ENCODE data around the gene ADCY5. TPM values are rescaled to one million over a fixed set of nuclear protein-coding genes. Genes with fewer than 3 reads are reported as not detected.

ADCY5 gene
- total RNA-seq, 1 donor from 2014 or later, result 6.8 TPM

DNA sequence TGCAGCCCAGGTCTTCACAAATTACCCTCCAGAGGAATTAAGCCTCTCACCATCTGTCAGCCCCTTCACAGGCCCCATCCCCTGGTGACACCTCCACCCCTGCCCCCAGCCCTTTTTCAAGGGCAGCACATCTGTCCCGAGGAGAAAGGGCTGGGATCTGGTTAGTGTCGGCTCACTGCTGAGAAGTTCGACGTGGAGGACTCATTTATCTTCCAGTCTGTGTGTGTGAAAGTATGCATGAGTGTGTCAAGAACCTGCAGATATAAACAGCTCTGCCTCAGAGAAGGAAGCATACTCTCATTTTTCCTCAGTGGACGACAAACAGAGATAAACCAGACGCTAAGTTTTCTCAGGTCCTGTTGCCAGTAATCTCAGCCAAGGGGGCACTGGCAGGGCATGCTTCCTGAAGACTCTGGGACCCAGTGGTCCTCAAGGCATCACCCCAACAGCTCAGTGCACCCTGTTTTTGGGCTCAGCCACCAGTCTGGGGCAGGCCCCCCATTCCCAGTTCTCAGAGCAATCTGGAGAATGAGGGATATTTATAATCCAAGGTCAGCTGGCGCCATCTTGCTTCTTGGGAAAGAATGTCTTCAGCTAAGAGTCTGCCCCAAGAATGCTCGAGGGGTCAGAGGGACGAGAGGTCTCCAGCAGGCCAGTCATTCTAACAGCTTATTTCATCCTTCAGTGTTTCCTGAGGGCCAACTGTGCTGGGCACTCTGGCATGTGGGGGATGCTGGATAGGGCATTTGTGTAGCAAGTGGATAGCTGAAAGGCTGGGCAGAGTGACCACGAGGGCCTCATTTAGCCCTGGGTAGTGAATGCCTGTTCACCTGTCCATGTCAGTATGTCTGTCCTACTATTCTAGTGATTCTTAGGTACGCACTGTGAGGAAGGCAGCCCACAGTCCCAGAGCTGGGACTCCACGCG, 73.6 kb downstream of the ADCY5 start:
- Histone ChIP-seq H3K4me3 (ENCODE audit: low read length in 3 of 3) (no peak overlapping the region), H3K9me3 (ENCODE audit: control insufficient read depth in 3 of 3, low read length in 3 of 3) (no peaks in the 10 kb centered on the region), H3K9ac (ENCODE audit: low read depth in 1 of 3, low read length in 3 of 3) (no peak overlapping the region), H3K4me1 (ENCODE audit: control insufficient read depth in 3 of 3, insufficient read depth in 3 of 3, low read length in 3 of 3) (peaks cover 0 to 5% (median 0%) of the 10 kb centered on the region in 3 donors), H3K27me3 (ENCODE audit: control insufficient read depth in 3 of 3, insufficient read depth in 3 of 3, low read length in 3 of 3) (peaks cover 0 to 3% (median 3%) of the 10 kb centered on the region in 3 donors), H3K36me3 (ENCODE audit: control insufficient read depth in 3 of 3, insufficient read depth in 3 of 3, low read length in 3 of 3) (no peaks in the 10 kb centered on the region), H3K27ac (ENCODE audit: low read depth, low read length) (no peak overlapping the region)

DNA sequence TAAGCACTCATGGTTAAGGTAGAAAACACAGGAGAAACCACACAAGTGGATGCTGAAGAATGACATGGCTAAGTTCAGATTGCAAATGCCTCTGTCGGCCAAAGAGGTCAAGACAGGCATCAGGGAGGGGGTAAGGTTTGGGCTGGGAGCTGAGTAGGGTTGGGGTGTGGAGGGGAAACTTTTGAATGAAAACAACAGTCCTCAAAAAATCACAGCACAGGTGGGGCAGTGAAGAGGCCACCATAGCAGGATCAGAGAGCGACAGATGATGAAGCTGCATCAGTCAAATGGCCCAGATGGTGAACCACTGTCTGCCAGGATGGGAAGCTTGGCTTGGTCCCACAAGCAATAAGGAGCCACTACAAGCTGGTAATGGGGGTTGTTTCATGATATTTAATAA, 74.9 kb downstream of the ADCY5 start:
- Histone ChIP-seq H3K9ac (ENCODE audit: low read depth in 1 of 3, low read length in 3 of 3) (no peak overlapping the region), H3K27ac (ENCODE audit: low read depth, low read length) (no peak overlapping the region), H3K4me3 (ENCODE audit: low read length in 3 of 3) (no peak overlapping the region), H3K4me1 (ENCODE audit: control insufficient read depth in 3 of 3, insufficient read depth in 3 of 3, low read length in 3 of 3) (peaks cover 0 to 5% (median 0%) of the 10 kb centered on the region in 3 donors), H3K27me3 (ENCODE audit: control insufficient read depth in 3 of 3, insufficient read depth in 3 of 3, low read length in 3 of 3) (peaks cover 0 to 3% (median 3%) of the 10 kb centered on the region in 3 donors), H3K9me3 (ENCODE audit: control insufficient read depth in 3 of 3, low read length in 3 of 3) (no peaks in the 10 kb centered on the region), H3K36me3 (ENCODE audit: control insufficient read depth in 3 of 3, insufficient read depth in 3 of 3, low read length in 3 of 3) (no peaks in the 10 kb centered on the region)

DNA sequence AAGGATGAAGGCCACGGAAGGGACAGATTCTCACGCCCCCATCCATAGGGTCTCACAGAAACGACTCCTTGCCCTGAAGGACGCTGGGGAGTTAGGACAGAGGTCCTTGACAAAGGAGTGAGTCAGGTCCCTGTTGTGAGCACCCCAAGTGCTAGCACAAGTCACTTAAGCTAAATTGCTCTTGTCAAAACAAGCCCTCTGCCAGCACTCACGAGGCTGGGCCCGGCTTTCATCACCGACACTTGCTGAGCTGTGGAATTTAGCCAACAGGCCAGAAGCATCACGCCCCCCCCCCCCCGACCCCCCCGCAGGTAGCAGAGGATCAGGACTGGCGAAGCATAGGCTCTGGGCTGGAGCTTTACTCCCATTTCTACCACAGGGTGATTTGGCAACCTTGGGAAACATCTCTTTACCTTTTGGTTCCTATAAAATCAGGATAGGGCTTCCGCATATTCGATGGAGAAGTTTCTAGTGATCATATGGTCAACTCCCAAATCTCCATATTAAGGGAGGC, 75.4 kb downstream of the ADCY5 start:
- Histone ChIP-seq H3K27ac (ENCODE audit: low read depth, low read length) (no peak overlapping the region), H3K36me3 (ENCODE audit: control insufficient read depth in 3 of 3, insufficient read depth in 3 of 3, low read length in 3 of 3) (no peaks in the 10 kb centered on the region), H3K4me1 (ENCODE audit: control insufficient read depth in 3 of 3, insufficient read depth in 3 of 3, low read length in 3 of 3) (peaks cover 0 to 5% (median 0%) of the 10 kb centered on the region in 3 donors), H3K9me3 (ENCODE audit: control insufficient read depth in 3 of 3, low read length in 3 of 3) (no peaks in the 10 kb centered on the region), H3K4me3 (ENCODE audit: low read length in 3 of 3) (no peak overlapping the region), H3K9ac (ENCODE audit: low read depth in 1 of 3, low read length in 3 of 3) (no peak overlapping the region), H3K27me3 (ENCODE audit: control insufficient read depth in 3 of 3, insufficient read depth in 3 of 3, low read length in 3 of 3) (peaks cover 0 to 3% (median 3%) of the 10 kb centered on the region in 3 donors)

DNA sequence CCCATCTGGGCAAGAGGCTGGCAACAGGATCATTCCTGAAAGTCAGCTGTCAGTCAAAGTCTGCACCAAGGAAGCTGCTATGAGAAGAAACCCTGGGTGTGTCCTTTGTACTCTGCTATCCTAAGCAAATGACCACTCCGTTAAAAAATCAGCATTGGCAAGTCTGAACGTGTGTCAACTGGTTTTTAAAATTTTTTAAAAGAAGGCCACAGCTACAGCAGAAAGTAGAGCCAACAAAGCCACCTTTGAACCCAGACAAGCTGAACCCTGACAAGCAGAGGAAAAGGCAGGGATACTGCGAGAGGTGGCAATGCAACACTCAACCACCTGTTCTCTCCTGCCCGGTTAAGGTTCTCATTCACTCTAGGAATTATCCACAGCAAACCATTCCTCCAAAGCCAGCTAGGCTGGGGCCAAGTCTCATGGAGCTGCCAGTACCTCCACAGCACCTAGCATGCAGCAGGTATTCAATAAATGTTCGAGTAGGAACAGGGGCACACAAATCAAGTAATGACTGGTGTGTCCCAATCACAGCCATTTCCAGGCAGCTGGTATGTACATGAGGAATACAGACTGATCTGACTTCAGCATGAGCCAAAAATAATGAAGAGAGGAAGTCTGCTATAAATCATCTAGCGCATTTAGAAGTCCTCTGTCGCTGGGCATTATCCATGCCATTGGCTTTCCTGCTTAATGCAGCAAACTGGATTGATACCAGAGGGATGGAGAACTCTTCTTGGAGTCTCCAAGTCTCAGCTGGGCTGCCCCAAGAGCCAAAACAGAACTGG, 76.0 kb downstream of the ADCY5 start:
- H3K4me1 ChIP-seq (ENCODE audit: control insufficient read depth in 3 of 3, insufficient read depth in 3 of 3, low read length in 3 of 3), result peaks cover 0 to 5% (median 0%) of the 10 kb centered on the region in 3 donors
- no peak overlapping the region for H3K4me3 ChIP-seq (ENCODE audit: low read length in 3 of 3)
- no peak overlapping the region for H3K27ac ChIP-seq (ENCODE audit: low read depth, low read length)
- peaks cover 0 to 3% (median 3%) of the 10 kb centered on the region in 3 donors for H3K27me3 ChIP-seq (ENCODE audit: control insufficient read depth in 3 of 3, insufficient read depth in 3 of 3, low read length in 3 of 3)
- H3K9me3 ChIP-seq (ENCODE audit: control insufficient read depth in 3 of 3, low read length in 3 of 3), result no peaks in the 10 kb centered on the region
- H3K36me3 ChIP-seq (ENCODE audit: control insufficient read depth in 3 of 3, insufficient read depth in 3 of 3, low read length in 3 of 3), result no peaks in the 10 kb centered on the region
- H3K9ac ChIP-seq (ENCODE audit: low read depth in 1 of 3, low read length in 3 of 3), result no peak overlapping the region

DNA sequence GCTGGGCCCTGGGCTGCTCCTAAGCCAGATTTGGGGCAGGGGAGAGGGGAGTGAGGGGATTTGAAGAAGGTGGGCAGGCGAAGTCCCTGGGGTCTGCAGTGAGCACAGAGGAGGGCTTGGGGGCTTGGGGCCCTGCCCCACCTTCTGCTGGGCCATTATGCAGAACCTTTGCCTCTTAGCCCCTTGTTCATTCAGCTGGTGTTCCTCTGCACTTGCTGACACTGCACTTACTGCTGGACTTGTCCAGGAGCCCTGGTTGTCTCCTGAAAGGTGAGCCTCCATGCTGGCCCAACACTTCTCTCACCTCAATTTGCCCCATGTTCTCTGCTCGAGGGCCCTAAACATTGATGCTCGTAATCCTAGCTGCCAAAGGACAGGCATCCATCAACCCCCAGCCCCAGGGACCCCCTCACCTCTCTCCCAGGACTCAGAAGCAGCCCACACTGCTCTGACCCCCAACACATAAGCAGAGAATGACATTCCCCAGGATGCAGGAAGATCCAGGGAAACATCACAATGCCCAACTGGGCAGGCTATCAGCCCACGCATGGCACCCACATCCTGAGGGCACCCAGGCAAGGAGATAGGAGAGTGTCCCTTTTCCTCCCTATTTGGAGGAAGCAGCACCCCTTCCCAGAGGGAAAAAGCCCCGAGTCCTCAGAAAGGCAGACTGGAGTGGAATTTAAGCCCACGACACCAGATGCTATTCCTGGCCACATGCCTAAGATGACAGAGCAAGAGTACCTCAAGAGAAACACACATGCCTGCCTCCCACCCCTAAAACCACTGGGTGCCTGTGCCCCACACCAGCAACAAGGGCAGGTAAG, 76.8 kb downstream of the ADCY5 start:
- Histone ChIP-seq H3K27me3 (ENCODE audit: control insufficient read depth in 3 of 3, insufficient read depth in 3 of 3, low read length in 3 of 3) (peaks cover 0 to 3% (median 3%) of the 10 kb centered on the region in 3 donors), H3K27ac (ENCODE audit: low read depth, low read length) (no peak overlapping the region), H3K4me1 (ENCODE audit: control insufficient read depth in 3 of 3, insufficient read depth in 3 of 3, low read length in 3 of 3) (peaks cover 0 to 5% (median 0%) of the 10 kb centered on the region in 3 donors), H3K36me3 (ENCODE audit: control insufficient read depth in 3 of 3, insufficient read depth in 3 of 3, low read length in 3 of 3) (no peaks in the 10 kb centered on the region), H3K9ac (ENCODE audit: low read depth in 1 of 3, low read length in 3 of 3) (no peak overlapping the region), H3K9me3 (ENCODE audit: control insufficient read depth in 3 of 3, low read length in 3 of 3) (no peaks in the 10 kb centered on the region), H3K4me3 (ENCODE audit: low read length in 3 of 3) (no peak overlapping the region)

DNA sequence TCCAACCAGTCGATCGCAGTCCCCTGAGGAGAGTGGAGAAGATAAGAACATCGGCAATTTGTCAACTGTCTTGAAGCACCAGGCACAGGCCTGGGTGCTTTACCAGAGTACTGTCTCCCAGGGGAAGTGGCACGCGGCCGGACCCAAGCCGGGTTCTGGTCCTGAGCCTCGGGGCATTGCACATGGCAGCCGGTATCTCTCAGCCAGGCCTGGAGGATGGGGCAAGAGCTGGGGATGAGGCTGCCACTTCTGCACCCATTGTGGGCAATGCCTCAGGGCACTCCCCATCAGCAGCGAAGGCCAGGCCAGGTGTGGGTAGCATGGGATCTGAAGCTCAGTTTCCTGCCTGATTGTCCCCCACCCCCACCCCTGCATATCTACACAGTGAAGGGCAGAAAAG, 77.5 kb downstream of the ADCY5 start:
- Histone ChIP-seq H3K36me3 (ENCODE audit: control insufficient read depth in 3 of 3, insufficient read depth in 3 of 3, low read length in 3 of 3) (no peaks in the 10 kb centered on the region), H3K9me3 (ENCODE audit: control insufficient read depth in 3 of 3, low read length in 3 of 3) (no peaks in the 10 kb centered on the region), H3K9ac (ENCODE audit: low read depth in 1 of 3, low read length in 3 of 3) (no peak overlapping the region), H3K27me3 (ENCODE audit: control insufficient read depth in 3 of 3, insufficient read depth in 3 of 3, low read length in 3 of 3) (peaks cover 0 to 3% (median 3%) of the 10 kb centered on the region in 3 donors), H3K4me3 (ENCODE audit: low read length in 3 of 3) (no peak overlapping the region), H3K4me1 (ENCODE audit: control insufficient read depth in 3 of 3, insufficient read depth in 3 of 3, low read length in 3 of 3) (peaks cover 0 to 5% (median 0%) of the 10 kb centered on the region in 3 donors), H3K27ac (ENCODE audit: low read depth, low read length) (no peak overlapping the region)

DNA sequence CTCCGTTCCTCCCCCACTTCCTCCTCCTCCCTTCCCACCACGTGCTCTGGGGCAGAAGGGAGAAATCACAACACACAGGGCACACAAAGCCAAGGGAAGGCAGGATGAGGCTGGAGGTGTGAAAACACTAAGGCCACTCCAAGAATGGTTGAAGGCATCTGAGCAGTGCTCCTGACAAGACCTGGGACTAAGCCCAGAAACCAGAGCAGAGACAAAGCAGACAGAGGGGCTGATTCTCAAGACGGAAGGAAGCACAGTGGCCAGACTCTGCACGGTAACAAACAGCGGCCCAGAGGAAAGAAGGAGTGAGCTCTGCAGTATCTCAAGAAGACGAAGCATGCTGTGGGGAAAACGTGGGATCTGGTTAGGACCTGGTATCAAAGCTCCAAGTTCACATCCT, 78.1 kb downstream of the ADCY5 start:
- no peaks in the 10 kb centered on the region for H3K9me3 ChIP-seq (ENCODE audit: control insufficient read depth in 3 of 3, low read length in 3 of 3)
- H3K36me3 ChIP-seq (ENCODE audit: control insufficient read depth in 3 of 3, insufficient read depth in 3 of 3, low read length in 3 of 3), result no peaks in the 10 kb centered on the region
- H3K4me3 ChIP-seq (ENCODE audit: low read length in 3 of 3), result no peak overlapping the region
- peaks cover 0 to 5% (median 0%) of the 10 kb centered on the region in 3 donors for H3K4me1 ChIP-seq (ENCODE audit: control insufficient read depth in 3 of 3, insufficient read depth in 3 of 3, low read length in 3 of 3)
- H3K27me3 ChIP-seq (ENCODE audit: control insufficient read depth in 3 of 3, insufficient read depth in 3 of 3, low read length in 3 of 3), result peaks cover 0 to 3% (median 0%) of the 10 kb centered on the region in 3 donors
- no peak overlapping the region for H3K27ac ChIP-seq (ENCODE audit: low read depth, low read length)
- H3K9ac ChIP-seq (ENCODE audit: low read depth in 1 of 3, low read length in 3 of 3), result no peak overlapping the region

DNA sequence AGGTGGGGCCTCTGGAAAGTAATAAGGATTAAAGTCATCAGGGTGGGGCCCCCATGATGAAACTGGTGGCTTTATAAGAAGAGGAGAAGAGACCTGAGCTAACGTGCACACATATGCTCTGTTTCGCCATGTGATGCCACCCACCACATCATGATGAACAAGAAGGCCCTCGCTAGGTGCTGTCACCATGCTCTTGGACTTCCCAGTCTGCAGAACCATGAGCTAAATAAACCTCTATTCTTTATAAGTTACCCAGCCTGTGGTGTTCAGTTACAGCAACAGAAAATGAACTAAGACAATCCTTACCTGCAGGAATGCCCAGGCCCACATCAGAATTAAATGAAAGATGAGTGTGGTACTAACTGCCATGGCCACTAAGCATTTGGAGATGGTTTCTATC, 79.8 kb downstream of the ADCY5 start:
- Histone ChIP-seq H3K36me3 (ENCODE audit: control insufficient read depth in 3 of 3, insufficient read depth in 3 of 3, low read length in 3 of 3) (no peaks in the 10 kb centered on the region), H3K9ac (ENCODE audit: low read depth in 1 of 3, low read length in 3 of 3) (no peak overlapping the region), H3K4me1 (ENCODE audit: control insufficient read depth in 3 of 3, insufficient read depth in 3 of 3, low read length in 3 of 3) (peaks cover 0 to 5% (median 0%) of the 10 kb centered on the region in 3 donors), H3K9me3 (ENCODE audit: control insufficient read depth in 3 of 3, low read length in 3 of 3) (no peaks in the 10 kb centered on the region), H3K27me3 (ENCODE audit: control insufficient read depth in 3 of 3, insufficient read depth in 3 of 3, low read length in 3 of 3) (peaks cover 0 to 3% (median 0%) of the 10 kb centered on the region in 3 donors), H3K27ac (ENCODE audit: low read depth, low read length) (no peak overlapping the region), H3K4me3 (ENCODE audit: low read length in 3 of 3) (no peak overlapping the region)

DNA sequence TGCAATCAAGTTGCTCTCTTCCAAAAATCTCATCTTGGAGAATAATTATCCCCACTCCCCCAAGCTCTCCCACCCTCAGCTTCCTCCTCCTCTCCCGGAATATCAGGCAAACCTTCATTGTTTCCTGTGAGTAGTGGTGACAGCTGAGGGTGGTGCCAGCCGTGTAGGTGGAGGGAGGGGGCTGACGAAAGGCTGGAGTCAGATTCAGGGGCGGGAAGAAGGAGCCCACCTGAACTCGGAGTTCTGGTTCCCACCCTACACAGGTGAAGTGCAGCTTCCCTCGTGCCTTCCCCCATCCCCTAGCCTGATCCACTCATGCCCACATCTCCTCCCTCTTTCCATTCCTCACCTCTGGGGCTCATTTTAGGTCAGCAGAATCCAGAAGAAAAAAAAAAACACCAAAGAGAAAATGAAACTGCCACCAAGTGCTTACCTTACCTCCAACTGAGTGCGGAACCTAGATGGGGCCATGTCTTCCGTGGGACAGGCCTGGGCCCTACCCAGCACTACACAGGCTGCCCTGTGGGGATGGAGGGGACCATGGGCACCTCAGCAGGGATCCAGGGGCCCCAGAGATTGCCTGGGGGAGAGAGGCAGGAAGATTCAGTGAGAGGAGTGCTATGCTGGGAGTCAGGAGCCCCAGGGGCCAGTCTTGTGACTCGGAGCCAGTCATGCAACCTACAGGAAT, 81.3 kb downstream of the ADCY5 start:
- H3K9ac ChIP-seq (ENCODE audit: low read depth in 1 of 3, low read length in 3 of 3), result no peak overlapping the region
- H3K4me1 ChIP-seq (ENCODE audit: control insufficient read depth in 3 of 3, insufficient read depth in 3 of 3, low read length in 3 of 3), result peaks cover 0 to 3% (median 0%) of the 10 kb centered on the region in 3 donors
- H3K27ac ChIP-seq (ENCODE audit: low read depth, low read length), result no peak overlapping the region
- H3K4me3 ChIP-seq (ENCODE audit: low read length in 3 of 3), result no peak overlapping the region
- H3K27me3 ChIP-seq (ENCODE audit: control insufficient read depth in 3 of 3, insufficient read depth in 3 of 3, low read length in 3 of 3), result peaks cover 0 to 3% (median 0%) of the 10 kb centered on the region in 3 donors
- H3K9me3 ChIP-seq (ENCODE audit: control insufficient read depth in 3 of 3, low read length in 3 of 3), result no peaks in the 10 kb centered on the region
- H3K36me3 ChIP-seq (ENCODE audit: control insufficient read depth in 3 of 3, insufficient read depth in 3 of 3, low read length in 3 of 3), result no peaks in the 10 kb centered on the region

Data from skeletal muscle tissue (tissue), 4 donors.